ENCODE data around the gene MAML3.

DNA sequence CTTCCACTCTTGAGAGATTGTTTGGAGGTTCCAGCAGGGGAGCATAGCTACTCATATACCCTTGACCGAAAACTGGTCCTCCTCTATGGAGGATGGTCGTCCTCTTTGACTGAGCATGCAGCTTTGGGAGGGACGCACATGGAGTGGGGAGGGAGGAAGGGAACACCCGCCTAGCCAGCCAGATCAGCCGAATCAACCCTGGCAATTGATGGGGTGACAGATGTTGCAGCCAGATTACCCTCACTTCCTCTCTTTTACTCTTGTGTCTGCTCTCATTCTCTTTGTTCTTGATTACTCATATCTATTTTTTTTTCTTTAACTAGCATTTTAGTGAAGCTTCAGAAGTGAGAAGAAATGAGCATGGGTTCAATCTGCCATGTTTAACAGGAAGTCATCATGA lies 468.8 kb downstream of the MAML3 start:
- TF ChIP-seq FOXA1 (IDR thresholded peaks at IDR 0.05): no peak
- no peak for TF ChIP-seq LEF1 (IDR thresholded peaks at IDR 0.05; ENCODE audit: borderline replicate concordance)
- TF ChIP-seq BHLHE40 (IDR thresholded peaks at IDR 0.05; ENCODE audit: borderline replicate concordance): no peak
- no peak for TF ChIP-seq HDGF (IDR thresholded peaks at IDR 0.05; ENCODE audit: borderline replicate concordance)
- no peak for TF ChIP-seq ARNT (IDR thresholded peaks at IDR 0.05)
- TF ChIP-seq SUZ12 (IDR thresholded peaks at IDR 0.05): no peak
